ENCODE data around the gene EARS2. TPM values are rescaled to one million over a fixed set of nuclear protein-coding genes. Genes with fewer than 3 reads are reported as not detected.
A peak's percentile ranks its signal among the peaks of the same experiment; 100 is the strongest.
"Not testable (repeated sequence)": the region's sequence is repeated elsewhere in the genome, so short reads cannot be mapped to it uniquely, and the experiment has no call there.

EARS2 gene
- total RNA-seq, 4 donors from 2014 or later = 30.9 to 54.4 (median 50.7) TPM

DNA sequence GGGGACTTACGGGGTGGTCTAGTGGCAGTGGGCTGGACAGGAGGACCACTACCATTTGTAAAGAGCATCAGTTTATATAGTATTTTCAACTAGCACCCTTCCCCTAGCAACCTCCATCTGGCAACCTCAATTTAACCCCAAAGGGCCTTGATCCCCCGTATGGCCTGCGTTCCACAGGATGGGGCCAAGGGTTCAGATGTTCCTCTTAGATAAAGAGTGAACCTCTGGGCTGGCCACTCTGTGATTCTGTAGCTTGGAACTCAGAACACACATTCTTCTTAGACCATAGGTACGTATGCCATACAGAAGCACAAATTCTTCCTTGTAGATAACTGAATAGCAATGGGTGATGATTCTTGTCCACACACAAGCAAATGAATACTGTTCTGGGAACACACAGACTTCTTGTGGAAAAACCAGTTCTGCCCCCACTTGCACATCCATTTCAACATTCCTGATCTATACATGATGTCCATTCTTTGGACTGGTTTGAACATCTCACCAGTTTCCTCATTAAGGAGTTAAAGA lies 44.9 kb downstream of the EARS2 start:
- Histone ChIP-seq H3K9me3 (no peaks in the 10 kb centered on the region), H3K27me3 (no peaks in the 10 kb centered on the region), H3K27ac (no peak overlapping the region), H3K4me1 (peaks cover 10 to 21% of the 10 kb centered on the region in 2 donors), H3K4me3 (replicated peaks in 1 of 3) (no peak overlapping the region), H3K36me3 (no peaks in the 10 kb centered on the region)
- TF ChIP-seq POLR2A (IDR thresholded peaks at IDR 0.05) = no peak
- TF ChIP-seq, protein P1, sequence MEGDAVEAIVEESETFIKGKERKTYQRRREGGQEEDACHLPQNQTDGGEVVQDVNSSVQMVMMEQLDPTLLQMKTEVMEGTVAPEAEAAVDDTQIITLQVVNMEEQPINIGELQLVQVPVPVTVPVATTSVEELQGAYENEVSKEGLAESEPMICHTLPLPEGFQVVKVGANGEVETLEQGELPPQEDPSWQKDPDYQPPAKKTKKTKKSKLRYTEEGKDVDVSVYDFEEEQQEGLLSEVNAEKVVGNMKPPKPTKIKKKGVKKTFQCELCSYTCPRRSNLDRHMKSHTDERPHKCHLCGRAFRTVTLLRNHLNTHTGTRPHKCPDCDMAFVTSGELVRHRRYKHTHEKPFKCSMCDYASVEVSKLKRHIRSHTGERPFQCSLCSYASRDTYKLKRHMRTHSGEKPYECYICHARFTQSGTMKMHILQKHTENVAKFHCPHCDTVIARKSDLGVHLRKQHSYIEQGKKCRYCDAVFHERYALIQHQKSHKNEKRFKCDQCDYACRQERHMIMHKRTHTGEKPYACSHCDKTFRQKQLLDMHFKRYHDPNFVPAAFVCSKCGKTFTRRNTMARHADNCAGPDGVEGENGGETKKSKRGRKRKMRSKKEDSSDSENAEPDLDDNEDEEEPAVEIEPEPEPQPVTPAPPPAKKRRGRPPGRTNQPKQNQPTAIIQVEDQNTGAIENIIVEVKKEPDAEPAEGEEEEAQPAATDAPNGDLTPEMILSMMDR (IDR thresholded peaks at IDR 0.05) = no peak
- no peak for DNase-seq
- intact Hi-C loops (cut with DNase I) = loop anchor here (5.0 kb wide), 1 partner anchor 50 kb away; no protein-coding TSS in a partner anchor
- WGBS, 2 donors = 95 to 100% methylated on average over 4 of the region's 4 CpGs

DNA sequence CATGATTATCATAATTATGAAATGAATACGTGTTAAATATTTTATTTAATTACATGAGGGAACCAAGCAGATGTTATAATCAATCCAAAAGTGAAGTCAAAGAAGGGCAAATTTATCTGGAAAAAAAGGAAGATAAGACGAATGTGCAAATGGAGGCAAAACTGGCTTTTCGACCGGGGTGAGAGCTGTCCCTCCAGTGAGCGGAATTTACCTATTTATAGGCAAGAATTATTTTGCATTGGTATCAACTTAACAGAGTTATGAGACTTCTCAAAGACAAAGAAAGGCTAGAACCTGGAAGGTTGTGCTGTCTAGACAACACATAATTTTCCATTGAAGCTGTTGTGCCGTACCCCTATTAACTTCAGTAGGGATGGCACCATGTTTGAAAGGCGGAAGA lies 45.4 kb downstream of the EARS2 start:
- intact Hi-C loops (cut with DNase I) = loop anchor here (5.0 kb wide), 1 partner anchor 51 kb away; no protein-coding TSS in a partner anchor
- TF ChIP-seq POLR2A (IDR thresholded peaks at IDR 0.05) = no peak
- TF ChIP-seq, protein P1 (IDR thresholded peaks at IDR 0.05) = no peak
- Histone ChIP-seq H3K36me3 (no peaks in the 10 kb centered on the region), H3K9me3 (no peaks in the 10 kb centered on the region), H3K27ac (no peak overlapping the region), H3K27me3 (no peaks in the 10 kb centered on the region), H3K4me3 (replicated peaks in 1 of 3) (no peak overlapping the region), H3K4me1 (peaks cover 15 to 26% of the 10 kb centered on the region in 2 donors)
- DNase-seq = no peak
- WGBS, 2 donors = 91 to 94% methylated on average over 7 of the region's 7 CpGs

DNA sequence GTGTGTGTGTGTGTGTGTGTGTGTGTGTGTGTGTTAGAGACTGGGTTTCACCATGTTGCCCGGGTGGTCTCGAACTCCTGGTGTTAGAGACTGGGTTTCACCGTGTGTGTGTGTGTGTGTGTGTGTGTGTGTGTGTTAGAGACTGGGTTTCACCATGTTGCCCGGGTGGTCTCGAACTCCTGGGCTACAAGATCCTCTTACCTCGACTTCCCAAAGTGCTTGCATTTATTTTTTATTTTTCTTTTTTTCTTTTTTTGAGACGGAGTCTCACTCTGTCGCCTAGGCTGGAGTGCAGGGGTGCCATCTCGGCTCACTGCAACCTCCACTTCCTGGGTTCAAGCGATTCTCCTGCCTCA lies 46.3 kb downstream of the EARS2 start:
- 84 to 92% methylated on average over 7 to 10 of the region's 10 CpGs for WGBS, 2 donors
- not testable (repeated sequence) for H3K36me3 ChIP-seq, H3K9me3 ChIP-seq, H3K27me3 ChIP-seq, DNase-seq
- peak overlapping the region; percentile 29 to 94 (median 93) for H3K27ac ChIP-seq
- intact Hi-C loops (cut with DNase I) = loop anchor here (5.0 kb wide), 1 partner anchor 51 kb away; no protein-coding TSS in a partner anchor
- peak overlapping the region in 1 of 3 donors; percentile 95 for H3K4me3 ChIP-seq (replicated peaks in 1 of 3)
- H3K4me1 ChIP-seq = peaks cover 24 to 35% of the 10 kb centered on the region in 2 donors

DNA sequence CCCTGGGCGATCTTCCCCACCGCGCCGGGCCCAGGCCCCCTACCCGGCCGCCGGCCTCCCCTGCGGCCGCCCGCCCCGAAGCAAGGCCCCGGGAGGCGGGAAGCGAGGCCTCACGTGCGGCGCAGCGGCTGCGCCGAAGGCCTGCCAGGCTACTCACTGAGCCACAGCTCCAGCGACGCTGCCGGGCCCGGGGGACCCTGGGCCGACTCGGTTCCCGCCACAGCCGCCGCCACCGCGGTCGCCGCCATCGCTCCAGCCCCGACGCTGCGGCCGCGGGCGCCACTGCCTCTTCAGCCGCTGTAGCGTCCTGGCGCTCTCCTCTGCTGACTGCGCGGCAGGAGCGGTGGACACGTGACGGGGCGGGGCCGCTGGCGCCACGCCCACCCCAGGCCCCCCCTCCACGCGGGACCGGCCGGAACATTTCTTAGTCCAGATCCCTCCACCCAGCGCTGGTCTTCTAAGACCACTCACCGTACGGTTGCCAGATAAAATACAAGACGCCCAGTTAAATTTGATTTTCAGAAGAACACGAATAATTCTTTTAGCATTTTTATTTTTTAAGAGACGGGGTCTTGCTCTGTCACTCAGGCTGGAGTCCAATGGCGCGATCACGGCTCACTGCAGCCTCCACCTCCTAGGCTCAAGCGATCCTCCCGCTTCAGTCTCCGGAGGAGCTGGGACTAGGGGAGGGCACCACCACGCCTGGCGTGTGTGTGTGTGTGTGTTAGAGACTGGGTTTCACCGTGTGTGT lies 46.8 kb downstream of the EARS2 start, which contains the start of gene GGA2:
GGA2 (minus strand) TSS at position 331 of the 751 bp plus-strand sequence; CDS start at position 248, 83 bp downstream.
- H3K4me1 ChIP-seq = peaks cover 29 to 40% of the 10 kb centered on the region in 2 donors
- peak within 1 kb of the TSS; percentile 80 to 94 (median 93) for H3K27ac ChIP-seq
- WGBS, 2 donors = 3 to 7% methylated on average over 14 to 37 of the region's 71 CpGs
- no peaks in the 10 kb centered on the region for H3K9me3 ChIP-seq
- H3K27me3 ChIP-seq = no peaks in the 10 kb centered on the region
- peak within 1 kb of the TSS; percentile 67 to 95 (median 78) for H3K4me3 ChIP-seq (replicated peaks in 1 of 3)
- peak; percentile 91 to 98 for TF ChIP-seq POLR2A (IDR thresholded peaks at IDR 0.05)
- TF ChIP-seq, protein P1 (IDR thresholded peaks at IDR 0.05) = no peak
- intact Hi-C loops (cut with DNase I) = loop anchor here (5.0 kb wide), 1 partner anchor 52 kb away; no protein-coding TSS in a partner anchor
- H3K36me3 ChIP-seq = no peaks in the 10 kb centered on the region
- DNase-seq = peak; percentile 85 to 86

DNA sequence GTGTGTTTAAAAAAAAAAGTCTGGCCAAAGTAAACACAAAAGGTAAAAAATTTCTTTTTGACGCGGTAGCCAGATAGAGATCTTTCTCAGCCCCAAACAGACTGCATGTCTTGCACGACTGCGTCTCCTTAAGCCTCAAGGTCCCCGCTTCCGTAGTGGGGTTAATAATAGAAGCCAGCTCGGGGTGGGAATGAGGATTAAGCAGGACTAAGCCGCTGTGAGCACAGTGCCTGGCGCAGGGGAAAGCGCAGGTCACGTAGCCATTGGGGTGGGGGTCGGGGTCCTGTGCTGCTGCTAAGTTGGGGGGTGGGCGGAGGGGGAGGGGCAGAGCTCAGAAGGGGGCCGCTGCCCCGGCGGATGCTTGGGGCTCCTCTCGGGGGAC lies 47.4 kb downstream of the EARS2 start:
- intact Hi-C loops (cut with DNase I) = loop anchor here (5.0 kb wide), 1 partner anchor 53 kb away; no protein-coding TSS in a partner anchor
- Histone ChIP-seq H3K9me3 (no peaks in the 10 kb centered on the region), H3K27me3 (no peaks in the 10 kb centered on the region), H3K4me3 (replicated peaks in 1 of 3) (peak overlapping the region; percentile 67 to 95 (median 78)), H3K27ac (peak overlapping the region; percentile 80 to 94 (median 93)), H3K36me3 (no peaks in the 10 kb centered on the region), H3K4me1 (peaks cover 35 to 46% of the 10 kb centered on the region in 2 donors)
- DNase-seq = peak; percentile 40 to 46
- 0 to 1% methylated on average over 6 to 10 of the region's 17 CpGs for WGBS, 2 donors
- TF ChIP-seq, protein P1 (IDR thresholded peaks at IDR 0.05) = no peak
- TF ChIP-seq POLR2A (IDR thresholded peaks at IDR 0.05) = no peak
